ENCODE data around the gene JADE3. TPM values are rescaled to one million over a fixed set of nuclear protein-coding genes. Genes with fewer than 3 reads are reported as not detected.
"Not testable (repeated sequence)": the region's sequence is repeated elsewhere in the genome, so short reads cannot be mapped to it uniquely, and the experiment has no call there.

Gene JADE3
- total RNA-seq, 3 donors from 2014 or later, result 7.5 to 20.8 (median 12.8) TPM

GRCh38 chrX:46953137-46953527 is 40.9 kb downstream of the JADE3 start:
- Histone ChIP-seq H3K27ac (no peak overlapping the region), H3K9me3 (no peaks in the 10 kb centered on the region), H3K4me1 (no peaks in the 10 kb centered on the region), H3K36me3 (no peaks in the 10 kb centered on the region), H3K27me3 (peaks cover 0 to 27% of the 10 kb centered on the region in 2 donors), H3K4me3 (no peak overlapping the region)
- intact Hi-C loops (cut with DNase I; ENCODE audit: low total_unique reads), result no loop called here
- DNase-seq (ENCODE audit: low spot score in 2 of 2), result no peak
- TF ChIP-seq CTCF (IDR thresholded peaks at IDR 0.05) (no peak), POLR2A (IDR thresholded peaks at IDR 0.05) (no peak), POLR2AphosphoS5 (IDR thresholded peaks at IDR 0.05) (no peak)

GRCh38 chrX:46953597-46953996 is 41.4 kb downstream of the JADE3 start:
- TF ChIP-seq POLR2AphosphoS5 (IDR thresholded peaks at IDR 0.05), result no peak
- no peak for TF ChIP-seq CTCF (IDR thresholded peaks at IDR 0.05)
- TF ChIP-seq POLR2A (IDR thresholded peaks at IDR 0.05), result no peak
- Histone ChIP-seq H3K4me1 (no peaks in the 10 kb centered on the region), H3K9me3 (no peaks in the 10 kb centered on the region), H3K27ac (no peak overlapping the region), H3K36me3 (no peaks in the 10 kb centered on the region), H3K27me3 (peaks cover 0 to 24% of the 10 kb centered on the region in 2 donors), H3K4me3 (no peak overlapping the region)
- intact Hi-C loops (cut with DNase I; ENCODE audit: low total_unique reads), result no loop called here
- DNase-seq (ENCODE audit: low spot score in 2 of 2), result no peak

GRCh38 chrX:46954716-46955115 is 42.5 kb downstream of the JADE3 start:
- H3K27me3 ChIP-seq, result peaks cover 0 to 26% of the 10 kb centered on the region in 2 donors
- TF ChIP-seq CTCF (IDR thresholded peaks at IDR 0.05) (no peak), POLR2A (IDR thresholded peaks at IDR 0.05) (no peak), POLR2AphosphoS5 (IDR thresholded peaks at IDR 0.05) (no peak)
- intact Hi-C loops (cut with DNase I; ENCODE audit: low total_unique reads), result no loop called here
- H3K4me1 ChIP-seq, result no peaks in the 10 kb centered on the region
- no peak overlapping the region for H3K27ac ChIP-seq
- no peak overlapping the region for H3K4me3 ChIP-seq
- no peaks in the 10 kb centered on the region for H3K36me3 ChIP-seq
- no peaks in the 10 kb centered on the region for H3K9me3 ChIP-seq
- DNase-seq (ENCODE audit: low spot score in 2 of 2), result no peak

- H3K36me3 ChIP-seq; H3K9me3 ChIP-seq; H3K27ac ChIP-seq; DNase-seq (ENCODE audit: low spot score in 2 of 2); H3K4me1 ChIP-seq; H3K4me3 ChIP-seq; intact Hi-C loops (cut with DNase I; ENCODE audit: low total_unique reads): not testable (repeated sequence)
- H3K27me3 ChIP-seq, result peaks cover 0 to 33% of the 10 kb centered on the region in 2 donors
Measured at GRCh38 chrX:46956589-46956988, 44.4 kb downstream of the JADE3 start.

- DNase-seq (ENCODE audit: low spot score in 2 of 2), result no peak
- intact Hi-C loops (cut with DNase I; ENCODE audit: low total_unique reads), result no loop called here
Measured at GRCh38 chrX:46957297-46957696, 45.1 kb downstream of the JADE3 start.

More at GRCh38 chrX:46957297-46957696, 45.1 kb downstream of the JADE3 start:
- peaks cover 0 to 32% of the 10 kb centered on the region in 2 donors for H3K27me3 ChIP-seq
- no peaks in the 10 kb centered on the region for H3K36me3 ChIP-seq
- no peak overlapping the region for H3K27ac ChIP-seq
- no peaks in the 10 kb centered on the region for H3K4me1 ChIP-seq
- TF ChIP-seq POLR2AphosphoS5 (IDR thresholded peaks at IDR 0.05), result no peak
- no peak for TF ChIP-seq CTCF (IDR thresholded peaks at IDR 0.05)
- TF ChIP-seq POLR2A (IDR thresholded peaks at IDR 0.05), result no peak
- H3K9me3 ChIP-seq, result no peaks in the 10 kb centered on the region
- no peak overlapping the region for H3K4me3 ChIP-seq
